IMR-90 (cell line): ENCODE results near the gene PNMA8C. TPM values are rescaled to one million over a fixed set of nuclear protein-coding genes. Genes with fewer than 3 reads are reported as not detected.

Experiments
- ATAC-seq: fragments of 200-7000 bp; cut with Tn5 transposase; 2 replicates; pipeline ENCODE4 v1.9.1; 2020; ENCODE audit warnings: low read depth, mild to moderate bottlenecking, moderate library complexity
- BruUV-seq: library from RNA; stranded (reverse); fragments of 400-500 nt; replicated peaks from 2 replicates; lab custom pipeline; 2021; lab: Mats Ljungman, UMichigan
- CTCF ChIA-PET: fragments of 300-600 bp; formaldehyde crosslinking; extraction: SDS; loops from one replicate; lab custom pipeline; 2021; ENCODE audit warnings: antibody characterized with exemption; lab: Yijun Ruan, JAX
- POLR2A ChIA-PET: fragments of 300-600 bp; sonication (Branson Sonifier 250); formaldehyde crosslinking; loops from one replicate; lab custom pipeline; 2022; ENCODE audit warnings: antibody characterized with exemption; ENCODE audit not compliant: unreplicated experiment; lab: Charles Lee
- DNase-seq: peaks from one replicate; pipeline ENCODE4 v3.0.0; 2013
- H2AFZ ChIP-seq: replicated peaks from 2 replicates; pipeline ENCODE3; 2013; ENCODE audit warnings: low read length, mild to moderate bottlenecking; ENCODE audit not compliant: poor library complexity
- H2AK5ac ChIP-seq: 2 replicates; pipeline ENCODE4 v1.6.1; 2013; ENCODE audit warnings: low read depth, low read length, inconsistent platforms
- H2AK9ac ChIP-seq: replicated peaks from 2 replicates; pipeline ENCODE3; 2013; ENCODE audit warnings: mild to moderate bottlenecking, low read depth, low read length, moderate library complexity; ENCODE audit not compliant: poor library complexity
- H2BK120ac ChIP-seq: 2 replicates; pipeline ENCODE4 v1.6.1; 2013; ENCODE audit warnings: low read depth, low read length, inconsistent platforms
- H2BK15ac ChIP-seq: 3 replicates; pipeline ENCODE4 v1.6.1; 2013; ENCODE audit warnings: low read depth, low read length, inconsistent platforms
- H2BK20ac ChIP-seq: 2 replicates; pipeline ENCODE4 v1.6.1; 2013; ENCODE audit warnings: low read depth, mild to moderate bottlenecking, inconsistent platforms, low read length, moderate library complexity
- H2BK5ac ChIP-seq: 2 replicates; pipeline ENCODE4 v1.6.1; 2013; ENCODE audit warnings: mild to moderate bottlenecking, low read depth, low read length, inconsistent platforms; ENCODE audit not compliant: poor library complexity, severe bottlenecking
- H3K14ac ChIP-seq: replicated peaks from 2 replicates; pipeline ENCODE4 v1.6.1; 2013; ENCODE audit warnings: low read depth, low read length, inconsistent platforms
- H3K18ac ChIP-seq: 2 replicates; pipeline ENCODE4 v1.6.1; 2013; ENCODE audit warnings: low read depth, low read length, control low read depth
- H3K23ac ChIP-seq: 2 replicates; pipeline ENCODE4 v1.6.1; 2013; ENCODE audit warnings: low read depth, low read length, inconsistent platforms
- H3K27ac ChIP-seq: 2 replicates; pipeline ENCODE4 v1.5.1; 2013; ENCODE audit warnings: mild to moderate bottlenecking, control low read depth, low read length; ENCODE audit not compliant: insufficient read depth
- H3K27me3 ChIP-seq: 2 replicates; pipeline ENCODE4 v1.6.1; 2013; ENCODE audit warnings: low read length; ENCODE audit not compliant: control insufficient read depth, insufficient read depth
- H3K36me3 ChIP-seq: 2 replicates; pipeline ENCODE4 v1.6.1; 2013; ENCODE audit warnings: low read length, mixed read lengths; ENCODE audit not compliant: control insufficient read depth, insufficient read depth
- H3K4ac ChIP-seq: 2 replicates; pipeline ENCODE4 v1.6.1; 2013; ENCODE audit warnings: low read depth, low read length, inconsistent platforms
- H3K4me1 ChIP-seq: 2 replicates; pipeline ENCODE4 v1.6.1; 2013; ENCODE audit warnings: low read length, mixed read lengths; ENCODE audit not compliant: control insufficient read depth, insufficient read depth
- H3K4me2 ChIP-seq: 2 replicates; pipeline ENCODE4 v1.6.1; 2013; ENCODE audit warnings: low read depth, mild to moderate bottlenecking, control low read depth, low read length, moderate library complexity
- H3K4me3 ChIP-seq: 2 replicates; pipeline ENCODE4 v1.5.1; 2013; ENCODE audit warnings: low read depth, mild to moderate bottlenecking, control low read depth, low read length, moderate library complexity; ENCODE audit not compliant: insufficient read depth
- H3K56ac ChIP-seq: 2 replicates; pipeline ENCODE4 v1.6.1; 2013; ENCODE audit warnings: low read length, inconsistent platforms; ENCODE audit not compliant: insufficient read depth; ENCODE audit errors: extremely low read depth
- H3K79me1 ChIP-seq, 2 experiments: 2 replicates each; pipeline ENCODE4 v1.6.1; 2013; ENCODE audit warnings: low read length in 2 of 2, inconsistent platforms in 1 of 2, low read depth in 1 of 2
- H3K9ac ChIP-seq: 2 replicates; pipeline ENCODE4 v1.6.1; 2013; ENCODE audit warnings: low read depth, low read length, control low read depth
- H3K9me1 ChIP-seq: 2 replicates; pipeline ENCODE4 v1.6.1; 2013; ENCODE audit warnings: low read length, inconsistent platforms; ENCODE audit not compliant: insufficient read depth
- H3K9me3 ChIP-seq: 2 replicates; pipeline ENCODE4 v1.6.1; 2013; ENCODE audit warnings: low read length; ENCODE audit not compliant: control insufficient read depth, insufficient read depth
- H4K20me1 ChIP-seq: 2 replicates; pipeline ENCODE4 v1.6.1; 2013; ENCODE audit warnings: low read length, inconsistent platforms; ENCODE audit not compliant: insufficient read depth
- H4K5ac ChIP-seq: 2 replicates; pipeline ENCODE4 v1.6.1; 2013; ENCODE audit warnings: mild to moderate bottlenecking, low read depth, low read length, control low read depth
- H4K8ac ChIP-seq, 2 experiments: 2 replicates each; pipeline ENCODE4 v1.6.1; 2013; ENCODE audit warnings: low read depth in 2 of 2, low read length in 2 of 2, control low read depth in 1 of 2, inconsistent platforms in 1 of 2
- H4K91ac ChIP-seq: 2 replicates; pipeline ENCODE4 v1.6.1; 2013; ENCODE audit warnings: low read depth, low read length, inconsistent platforms; ENCODE audit not compliant: insufficient read depth
- FOS ChIP-seq: fragments of 150-350 bp; IDR thresholded peaks from 2 replicates; pipeline ENCODE4 v1.6.1; 2016; ENCODE audit warnings: low read depth, low read length
- USF2 ChIP-seq: fragments of 150-350 bp; IDR thresholded peaks from 2 replicates; pipeline ENCODE4 v1.6.1; 2017; ENCODE audit warnings: mild to moderate bottlenecking, antibody characterized with exemption, low read length, low read depth
- WGBS, 2 experiments: methylation state at CpG; one replicate each; pipeline versions ENCODE4 v1.1.5 to v1.1.7; 2013; ENCODE audit warnings: missing lambda C conversion rate in 2 of 2; ENCODE audit not compliant: insufficient read length in 1 of 2; ENCODE audit errors: extremely low coverage in 2 of 2; 5-methylcytosine and 5-hydroxymethylcytosine counted together
- dilution Hi-C: fragments of 300-500 bp; cut with HindIII; formaldehyde crosslinking; loops from one replicate; pipeline ENCODE4 v1.14.3; 2018; ENCODE audit warnings: low sequenced_read_pairs; ENCODE audit not compliant: unreplicated experiment
- in situ Hi-C: fragments of 300-500 bp; cut with MboI; formaldehyde crosslinking; loops from 3 replicates; pipeline ENCODE4 v1.14.3; 2019; ENCODE audit warnings: low sequenced_read_pairs, inconsistent platforms, mixed read lengths
- intact Hi-C: fragments of 100-400 bp; cut with micrococcal nuclease; formaldehyde crosslinking; loops from 2 replicates; pipeline ENCODE4 v1.10.0; 2022
- polyA plus RNA-seq, 3 experiments: library from polyadenylated mRNA; depleted of rRNA; stranded (reverse); fragments of >200 nt; gene quantifications; 2 replicates each; pipeline ENCODE4 v1.2.3, GENCODE V29; 2012; ENCODE audit warnings: low replicate concordance in 1 of 3
- total RNA-seq: library from RNA; depleted of rRNA; stranded (reverse); fragments of >200 nt; gene quantifications from 2 replicates; pipeline ENCODE4 v1.2.3, GENCODE V29; 2012

The PNMA8C gene
- total and polyA plus RNA-seq, 2 of the 4 experiments (the other 2 are of a cell fraction), result 0.09 to 0.18 TPM

- Histone ChIP-seq H2AK5ac (peak within 1 kb of the TSS; percentile 39; the same call in 1 of the 2 replicates), H2BK15ac (peak within 1 kb of the TSS; percentile 44; the same call in 1 of the 3 replicates), H2BK5ac (no peak within 1 kb of the TSS), H3K4me1 (peaks cover 10% of the 10 kb centered on the region), H3K14ac (0 out of 2 replicates have a peak within 1 kb of the TSS, but pooled peaks have one; percentile 21), H4K91ac (peak within 1 kb of the TSS; percentile 10; the same call in 1 of the 2 replicates), H3K27ac (no peak within 1 kb of the TSS; the same call in 1 of the 2 replicates), H3K79me1 (no peaks in the 10 kb centered on the region), H2BK120ac (peak within 1 kb of the TSS; percentile 8; the same call in 1 of the 2 replicates), H3K27me3 (no peaks in the 10 kb centered on the region), H3K4ac (peak within 1 kb of the TSS; percentile 11), H3K4me2 (peak within 1 kb of the TSS; percentile 40), H3K9me1 (peaks cover 15% of the 10 kb centered on the region), H2AK9ac (peak within 1 kb of the TSS; percentile 3), H4K5ac (no peak within 1 kb of the TSS), H3K56ac (no peak within 1 kb of the TSS), H3K36me3 (no peaks in the 10 kb centered on the region), H3K18ac (no peak within 1 kb of the TSS), H2AFZ (peak within 1 kb of the TSS; percentile 83), H4K20me1 (peaks cover 2% of the 10 kb centered on the region; the same call in 1 of the 2 replicates), H2BK20ac (no peak within 1 kb of the TSS; the same call in none of the 2 replicates), H3K9me3 (no peaks in the 10 kb centered on the region), H4K8ac (peak within 1 kb of the TSS; percentile 0 to 17; a peak in 2 of 4 replicates), H3K4me3 (peak within 1 kb of the TSS; percentile 1), H3K9ac (0 out of 2 replicates have a peak within 1 kb of the TSS, but pooled peaks have one; percentile 0), H3K23ac (peak within 1 kb of the TSS; percentile 33; the same call in 1 of the 2 replicates)
- 3% methylated on average over 22 of the region's 57 CpGs; no CpG with 5 or more reads in 1 of the 2 experiments for WGBS, 2 experiments
- DNase-seq (peak; percentile 57), ATAC-seq (peak; percentile 80)
- intact Hi-C loops, result no loop called here
- POLR2A ChIA-PET, result no interaction called here
- in situ Hi-C loops, result no loop called here
- TF ChIP-seq USF2, result peak; percentile 55
- no peak for TF ChIP-seq FOS
- BruUV-seq, result no TSS peak
- dilution Hi-C loops, result no loop called here
- CTCF ChIA-PET, result interaction anchor here (0.5 to 0.6 kb wide), 2 partner anchors 28 to 191 kb away, joined by 3 read pairs; no protein-coding TSS in a partner anchor
Measured at GRCh38 chr19:46471116-46471733, 42.5 kb upstream of the PNMA8C start, which contains the start of gene PNMA8A. Gene PNMA8A, minus strand, starts transcription at chr19:46471563. Its CDS starts 528 bp downstream, at chr19:46471035.
